CD14-positive monocyte (primary cell): ENCODE results near the gene DLK1. TPM values are rescaled to one million over a fixed set of nuclear protein-coding genes. Genes with fewer than 3 reads are reported as not detected.

Experiments
- DNase-seq, 3 donors: peaks; one replicate each; pipeline ENCODE4 v3.0.0-alpha.2; 2011 to 2022
- H2AFZ ChIP-seq: 2 replicates; pipeline ENCODE4 v1.6.0; 2012; ENCODE audit warnings: mild to moderate bottlenecking, low read depth, low read length, inconsistent platforms; ENCODE audit not compliant: insufficient read depth, poor library complexity, severe bottlenecking
- H3K27ac ChIP-seq, 2 donors: 1 replicate in 1 of 2; 2 replicates in 1 of 2; pipeline ENCODE4 v1.5.1; 2012 to 2013; ENCODE audit warnings: low read length in 2 of 2, control low read depth in 1 of 2, inconsistent platforms in 1 of 2, low read depth in 1 of 2, mild to moderate bottlenecking in 1 of 2
- H3K27me3 ChIP-seq, 2 donors: one replicate each; pipeline versions ENCODE4 v1.6.0 to v1.6.1; 2011 to 2013; ENCODE audit warnings: low read length in 2 of 2; ENCODE audit not compliant: control insufficient read depth in 2 of 2, insufficient read depth in 2 of 2
- H3K36me3 ChIP-seq, 2 donors: replicated peaks in 1 of 2; 1 replicate in 1 of 2; 2 replicates in 1 of 2; pipeline versions ENCODE4 v1.5.1 to v1.6.1; 2012 to 2013; ENCODE audit warnings: low read length in 2 of 2, control low read depth in 1 of 2, inconsistent platforms in 1 of 2, mild to moderate bottlenecking in 1 of 2; ENCODE audit not compliant: insufficient read depth in 2 of 2, control insufficient read depth in 1 of 2
- H3K4me1 ChIP-seq, 2 donors: 1 replicate in 1 of 2; 2 replicates in 1 of 2; pipeline versions ENCODE4 v1.5.1 to v1.6.1; 2012 to 2013; ENCODE audit warnings: low read length in 2 of 2, control low read depth in 1 of 2, inconsistent platforms in 1 of 2, mild to moderate bottlenecking in 1 of 2, moderate library complexity in 1 of 2; ENCODE audit not compliant: insufficient read depth in 2 of 2, control insufficient read depth in 1 of 2
- H3K4me2 ChIP-seq: replicated peaks from 2 replicates; pipeline ENCODE3; 2012; ENCODE audit warnings: low read length, moderate library complexity, mild to moderate bottlenecking; ENCODE audit not compliant: poor library complexity, severe bottlenecking; ENCODE audit errors: extremely low read depth
- H3K4me3 ChIP-seq, 3 experiments: fragments of 200-600 bp in 1 of 3; sonication (generic) in 1 of 3; replicated peaks in 1 of 3; 1 replicate in 2 of 3; 2 replicates in 1 of 3; pipeline ENCODE4 v1.5.1; 2011 to 2013; ENCODE audit warnings: low read length in 3 of 3, mild to moderate bottlenecking in 3 of 3, control low read depth in 2 of 3, low read depth in 2 of 3, inconsistent platforms in 1 of 3, moderate library complexity in 1 of 3
- H3K79me2 ChIP-seq: 2 replicates; pipeline ENCODE4 v1.6.0; 2012; ENCODE audit warnings: mild to moderate bottlenecking, control low read depth, inconsistent platforms, low read length, moderate library complexity; ENCODE audit not compliant: insufficient read depth
- H3K9ac ChIP-seq: 2 replicates; pipeline ENCODE4 v1.6.0; 2017; ENCODE audit warnings: low read length, mild to moderate bottlenecking; ENCODE audit not compliant: insufficient read depth, poor library complexity, severe bottlenecking
- H3K9me3 ChIP-seq, 2 donors: replicated peaks in 1 of 2; 1 replicate in 1 of 2; 2 replicates in 1 of 2; pipeline versions ENCODE4 v1.5.1 to v1.6.1; 2012 to 2013; ENCODE audit warnings: low read length in 2 of 2, control low read depth in 1 of 2; ENCODE audit not compliant: control insufficient read depth in 1 of 2, insufficient read depth in 1 of 2
- H4K20me1 ChIP-seq: 2 replicates; pipeline ENCODE4 v1.6.0; 2012; ENCODE audit warnings: mild to moderate bottlenecking, low read length, control low read depth, moderate library complexity; ENCODE audit not compliant: insufficient read depth
- H3K27ac Mint-ChIP-seq, 7 donors: one replicate each; pipeline ENCODE4 v1.8.0; 2020; ENCODE audit warnings: mild to moderate bottlenecking in 7 of 7, mixed read lengths in 7 of 7, moderate library complexity in 6 of 7, inconsistent platforms in 2 of 7
- H3K27me3 Mint-ChIP-seq, 3 donors: one replicate each; pipeline ENCODE4 v1.8.0; 2021 to 2022; ENCODE audit warnings: low read depth in 3 of 3, mild to moderate bottlenecking in 3 of 3, mixed read lengths in 3 of 3, moderate library complexity in 3 of 3, inconsistent platforms in 1 of 3
- H3K36me3 Mint-ChIP-seq, 2 donors: one replicate each; pipeline ENCODE4 v1.8.0; 2020; ENCODE audit warnings: mixed read lengths in 2 of 2, inconsistent platforms in 1 of 2, mild to moderate bottlenecking in 1 of 2
- H3K4me1 Mint-ChIP-seq: one replicate; pipeline ENCODE4 v1.8.0; 2020; ENCODE audit warnings: mild to moderate bottlenecking, mixed read lengths
- H3K4me3 Mint-ChIP-seq, 2 donors: one replicate each; pipeline ENCODE4 v1.8.0; 2020; ENCODE audit warnings: mild to moderate bottlenecking in 2 of 2, mixed read lengths in 2 of 2, moderate library complexity in 1 of 2
- H3K9me3 Mint-ChIP-seq, 7 donors: one replicate each; pipeline ENCODE4 v1.8.0; 2020 to 2022; ENCODE audit warnings: mixed read lengths in 7 of 7, mild to moderate bottlenecking in 6 of 7, moderate library complexity in 6 of 7, inconsistent platforms in 2 of 7
- CTCF ChIP-seq: fragments of 200-600 bp; IDR thresholded peaks from one replicate; pipeline ENCODE4 v1.8.0; 2022; ENCODE audit warnings: antibody characterized with exemption, mild to moderate bottlenecking
- WGBS: methylation state at CpG from one replicate; pipeline ENCODE4 v1.1.5; 2013; ENCODE audit warnings: missing lambda C conversion rate; ENCODE audit not compliant: insufficient coverage; 5-methylcytosine and 5-hydroxymethylcytosine counted together
- intact Hi-C, 2 donors: fragments of 100-400 bp; cut with micrococcal nuclease; formaldehyde crosslinking; loops; one replicate each; pipeline versions ENCODE4 v1.15.0 to v1.15.1; 2023
- polyA plus RNA-seq, 3 donors: library from polyadenylated mRNA; depleted of rRNA in 1 of 3; unstranded in 2 of 3; stranded (reverse) in 1 of 3; fragments of 300-500 nt in 2 of 3; fragments of >200 nt in 1 of 3; fragmentation: Illumina TruSeq in 2 of 3; gene quantifications; 1 replicate in 2 of 3; 2 replicates in 1 of 3; pipeline ENCODE4 v1.2.3, GENCODE V29; 2012 to 2021

Gene DLK1
- polyA plus RNA-seq, 3 donors = 0.04 TPM; not detected in 2

- no peaks in the 10 kb centered on the region for H3K36me3 Mint-ChIP-seq
- no peak for DNase-seq
- Histone ChIP-seq H3K9me3 (no peaks in the 10 kb centered on the region), H3K27ac (no peak overlapping the region), H3K4me1 (no peaks in the 10 kb centered on the region), H4K20me1 (no peaks in the 10 kb centered on the region), H3K9ac (no peak overlapping the region), H3K4me3 (no peak overlapping the region), H2AFZ (no peak overlapping the region), H3K36me3 (no peaks in the 10 kb centered on the region), H3K79me2 (no peaks in the 10 kb centered on the region), H3K27me3 (no peaks in the 10 kb centered on the region), H3K4me2 (no peak overlapping the region)
- H3K27ac Mint-ChIP-seq = no peak overlapping the region
- intact Hi-C loops = no loop called here
- H3K4me3 Mint-ChIP-seq = no peak overlapping the region
- no peak for TF ChIP-seq CTCF
- no peaks in the 10 kb centered on the region for H3K4me1 Mint-ChIP-seq
- 85% methylated on average over 1 of the region's 1 CpG for WGBS
- peaks cover 0 to 5% (median 3%) of the 10 kb centered on the region in 7 donors for H3K9me3 Mint-ChIP-seq
- H3K27me3 Mint-ChIP-seq = peaks cover 0 to 8% (median 5%) of the 10 kb centered on the region in 3 donors
Observed at GRCh38 chr14:100754020-100754419, 27.3 kb downstream of the DLK1 start.

GRCh38 chr14:100755649-100756048, 29.0 kb downstream of the DLK1 start:
- Histone ChIP-seq H3K4me1 (no peaks in the 10 kb centered on the region), H4K20me1 (no peaks in the 10 kb centered on the region), H3K4me3 (no peak overlapping the region), H3K4me2 (no peak overlapping the region), H3K27ac (no peak overlapping the region), H3K36me3 (no peaks in the 10 kb centered on the region), H2AFZ (no peak overlapping the region), H3K27me3 (no peaks in the 10 kb centered on the region), H3K9me3 (no peaks in the 10 kb centered on the region), H3K79me2 (no peaks in the 10 kb centered on the region), H3K9ac (no peak overlapping the region)
- no peak overlapping the region for H3K4me3 Mint-ChIP-seq
- TF ChIP-seq CTCF = no peak
- H3K4me1 Mint-ChIP-seq = no peaks in the 10 kb centered on the region
- H3K27me3 Mint-ChIP-seq = peaks cover 0 to 8% (median 5%) of the 10 kb centered on the region in 3 donors
- DNase-seq = no peak
- H3K36me3 Mint-ChIP-seq = no peaks in the 10 kb centered on the region
- H3K9me3 Mint-ChIP-seq = peaks cover 0 to 5% (median 3%) of the 10 kb centered on the region in 7 donors
- no peak overlapping the region for H3K27ac Mint-ChIP-seq
- no CpG with 5 or more reads among the region's 1 CpG for whole genome bisulfite sequencing
- intact Hi-C loops = no loop called here
